HEK293 (cell line): ENCODE measurements around the gene E4F1.

Experiments used
- CTCF ChIA-PET: fragments of 350-600 bp; formaldehyde crosslinking; extraction: SDS; loops from one replicate; lab custom pipeline; 2021; ENCODE audit warnings: antibody characterized with exemption; lab: Yijun Ruan, JAX
- POLR2A ChIA-PET: fragments of 300-600 bp; formaldehyde crosslinking; extraction: SDS; loops from one replicate; lab custom pipeline; 2020; ENCODE audit warnings: antibody characterized with exemption, inconsistent platforms; lab: Yijun Ruan, JAX
- H3K27ac ChIP-seq: fragments of 200-500 bp; sonication (Bioruptor generic); 2 replicates; pipeline ENCODE4 v1.5.1; 2014; ENCODE audit warnings: low read depth, low read length, control low read depth, inconsistent platforms; ENCODE audit errors: extremely low read depth
- H3K36me3 ChIP-seq, 2 experiments: fragments of 200-500 bp in 1 of 2; sonication (Bioruptor generic) in 1 of 2; 1 replicate in 1 of 2; 2 replicates in 1 of 2; pipeline ENCODE4 v1.5.1; 2014 to 2017; ENCODE audit warnings: inconsistent platforms in 2 of 2, low read length in 2 of 2; ENCODE audit not compliant: control insufficient read depth in 2 of 2, insufficient read depth in 1 of 2
- H3K4me1 ChIP-seq: fragments of 200-500 bp; sonication (Bioruptor generic); 2 replicates; pipeline ENCODE4 v1.5.1; 2014; ENCODE audit warnings: mild to moderate bottlenecking, low read length, inconsistent platforms; ENCODE audit not compliant: control insufficient read depth, insufficient read depth
- H3K4me3 ChIP-seq: 2 replicates; pipeline ENCODE4 v1.5.1; 2011; ENCODE audit warnings: low read depth, mild to moderate bottlenecking, control low read depth, low read length, moderate library complexity
- H3K9me3 ChIP-seq: fragments of 200-500 bp; sonication (Bioruptor generic); 2 replicates; pipeline ENCODE4 v1.5.1; 2014; ENCODE audit warnings: low read depth, low read length, inconsistent platforms; ENCODE audit not compliant: control insufficient read depth, insufficient read depth
- SP7 ChIP-seq: fragments of 450-650 bp; formaldehyde crosslinking; IDR thresholded peaks from 2 replicates; pipeline ENCODE4 v1.5.1; 2016; ENCODE audit warnings: missing biosample characterization, missing genetic modification characterization
- ZFHX2 ChIP-seq: fragments of 450-650 bp; formaldehyde crosslinking; conservative IDR thresholded peaks from 2 replicates; pipeline ENCODE4 v1.5.1; 2016; ENCODE audit warnings: missing biosample characterization, missing genetic modification characterization
- ZNF202 ChIP-seq: fragments of 450-650 bp; formaldehyde crosslinking; IDR thresholded peaks from 2 replicates; pipeline ENCODE4 v1.5.1; 2016; ENCODE audit warnings: missing biosample characterization, missing genetic modification characterization, borderline replicate concordance
- ZNF394 ChIP-seq: fragments of 450-650 bp; formaldehyde crosslinking; IDR thresholded peaks from 2 replicates; pipeline ENCODE4 v1.5.1; 2016; ENCODE audit warnings: missing biosample characterization, missing genetic modification characterization, mild to moderate bottlenecking, moderate library complexity, borderline replicate concordance
- ZNF600 ChIP-seq: fragments of 450-650 bp; formaldehyde crosslinking; IDR thresholded peaks from 2 replicates; pipeline ENCODE4 v1.5.1; 2016; ENCODE audit warnings: missing biosample characterization, missing genetic modification characterization
- TF ChIP-seq, protein P1 (sequence below): fragments of 450-650 bp; formaldehyde crosslinking; conservative IDR thresholded peaks from 2 replicates; pipeline ENCODE4 v1.5.1; 2016; ENCODE audit warnings: low read depth, missing biosample characterization, missing genetic modification characterization
- TF ChIP-seq, protein P2 (sequence below): fragments of 450-650 bp; formaldehyde crosslinking; IDR thresholded peaks from 2 replicates; pipeline ENCODE4 v1.5.1; 2016; ENCODE audit warnings: missing biosample characterization, missing genetic modification characterization
- TF ChIP-seq, protein P3 (sequence below): fragments of 450-650 bp; formaldehyde crosslinking; conservative IDR thresholded peaks from 2 replicates; pipeline ENCODE4 v1.5.1; 2016; ENCODE audit warnings: low read depth, missing biosample characterization, missing genetic modification characterization
- TF ChIP-seq, protein P4 (sequence below): fragments of 450-650 bp; formaldehyde crosslinking; IDR thresholded peaks from 2 replicates; pipeline ENCODE4; 2016; ENCODE audit warnings: missing biosample characterization, missing genetic modification characterization

Gene E4F1

DNA sequence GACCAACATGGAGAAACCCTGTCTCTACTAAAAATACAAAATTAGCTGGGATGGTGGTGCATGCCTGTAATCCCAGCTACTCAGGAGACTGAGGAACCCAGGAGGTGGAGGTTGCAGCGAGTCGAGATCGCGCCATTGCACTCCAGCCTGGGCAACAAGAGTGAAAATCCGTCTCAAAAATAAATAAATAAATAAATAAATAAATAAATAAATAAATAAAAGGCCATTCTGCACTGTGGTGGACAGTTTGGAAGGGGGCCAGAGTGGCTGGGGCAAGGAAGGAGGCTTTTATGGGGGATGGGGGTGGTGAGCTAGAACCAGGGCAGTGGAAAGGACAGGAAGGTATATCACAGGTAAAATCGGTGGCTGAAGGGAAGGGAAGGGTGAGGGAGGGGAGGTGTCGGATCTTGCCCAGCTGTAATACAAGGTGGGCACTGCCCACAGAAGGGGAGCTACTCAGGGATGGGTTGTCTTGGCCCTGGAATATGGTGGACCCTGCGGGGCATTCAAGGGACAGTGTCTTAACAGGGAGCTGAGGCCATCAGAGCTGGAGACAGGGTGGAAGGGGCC lies 20.2 kb upstream of the E4F1 start (continued):
- TF ChIP-seq, protein P1, sequence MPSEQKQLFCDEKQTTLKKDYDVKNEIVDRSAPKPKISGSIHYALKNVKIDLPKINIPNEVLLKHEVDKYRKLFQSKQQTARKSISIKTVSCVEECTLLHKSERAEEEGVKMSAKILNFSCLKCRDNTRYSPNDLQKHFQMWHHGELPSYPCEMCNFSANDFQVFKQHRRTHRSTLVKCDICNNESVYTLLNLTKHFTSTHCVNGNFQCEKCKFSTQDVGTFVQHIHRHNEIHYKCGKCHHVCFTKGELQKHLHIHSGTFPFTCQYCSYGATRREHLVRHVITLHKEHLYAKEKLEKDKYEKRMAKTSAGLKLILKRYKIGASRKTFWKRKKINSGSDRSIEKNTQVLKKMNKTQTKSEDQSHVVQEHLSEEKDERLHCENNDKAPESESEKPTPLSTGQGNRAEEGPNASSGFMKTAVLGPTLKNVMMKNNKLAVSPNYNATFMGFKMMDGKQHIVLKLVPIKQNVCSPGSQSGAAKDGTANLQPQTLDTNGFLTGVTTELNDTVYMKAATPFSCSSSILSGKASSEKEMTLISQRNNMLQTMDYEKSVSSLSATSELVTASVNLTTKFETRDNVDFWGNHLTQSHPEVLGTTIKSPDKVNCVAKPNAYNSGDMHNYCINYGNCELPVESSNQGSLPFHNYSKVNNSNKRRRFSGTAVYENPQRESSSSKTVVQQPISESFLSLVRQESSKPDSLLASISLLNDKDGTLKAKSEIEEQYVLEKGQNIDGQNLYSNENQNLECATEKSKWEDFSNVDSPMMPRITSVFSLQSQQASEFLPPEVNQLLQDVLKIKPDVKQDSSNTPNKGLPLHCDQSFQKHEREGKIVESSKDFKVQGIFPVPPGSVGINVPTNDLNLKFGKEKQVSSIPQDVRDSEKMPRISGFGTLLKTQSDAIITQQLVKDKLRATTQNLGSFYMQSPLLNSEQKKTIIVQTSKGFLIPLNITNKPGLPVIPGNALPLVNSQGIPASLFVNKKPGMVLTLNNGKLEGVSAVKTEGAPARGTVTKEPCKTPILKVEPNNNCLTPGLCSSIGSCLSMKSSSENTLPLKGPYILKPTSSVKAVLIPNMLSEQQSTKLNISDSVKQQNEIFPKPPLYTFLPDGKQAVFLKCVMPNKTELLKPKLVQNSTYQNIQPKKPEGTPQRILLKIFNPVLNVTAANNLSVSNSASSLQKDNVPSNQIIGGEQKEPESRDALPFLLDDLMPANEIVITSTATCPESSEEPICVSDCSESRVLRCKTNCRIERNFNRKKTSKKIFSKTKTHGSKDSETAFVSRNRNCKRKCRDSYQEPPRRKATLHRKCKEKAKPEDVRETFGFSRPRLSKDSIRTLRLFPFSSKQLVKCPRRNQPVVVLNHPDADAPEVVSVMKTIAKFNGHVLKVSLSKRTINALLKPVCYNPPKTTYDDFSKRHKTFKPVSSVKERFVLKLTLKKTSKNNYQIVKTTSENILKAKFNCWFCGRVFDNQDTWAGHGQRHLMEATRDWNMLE: peak; percentile 78
- TF ChIP-seq, protein P2, sequence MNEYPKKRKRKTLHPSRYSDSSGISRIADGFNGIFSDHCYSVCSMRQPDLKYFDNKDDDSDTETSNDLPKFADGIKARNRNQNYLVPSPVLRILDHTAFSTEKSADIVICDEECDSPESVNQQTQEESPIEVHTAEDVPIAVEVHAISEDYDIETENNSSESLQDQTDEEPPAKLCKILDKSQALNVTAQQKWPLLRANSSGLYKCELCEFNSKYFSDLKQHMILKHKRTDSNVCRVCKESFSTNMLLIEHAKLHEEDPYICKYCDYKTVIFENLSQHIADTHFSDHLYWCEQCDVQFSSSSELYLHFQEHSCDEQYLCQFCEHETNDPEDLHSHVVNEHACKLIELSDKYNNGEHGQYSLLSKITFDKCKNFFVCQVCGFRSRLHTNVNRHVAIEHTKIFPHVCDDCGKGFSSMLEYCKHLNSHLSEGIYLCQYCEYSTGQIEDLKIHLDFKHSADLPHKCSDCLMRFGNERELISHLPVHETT (tag by site-specific recombination): peak; percentile 49; the same call in 1 of the 2 replicates
- TF ChIP-seq, protein P3, sequence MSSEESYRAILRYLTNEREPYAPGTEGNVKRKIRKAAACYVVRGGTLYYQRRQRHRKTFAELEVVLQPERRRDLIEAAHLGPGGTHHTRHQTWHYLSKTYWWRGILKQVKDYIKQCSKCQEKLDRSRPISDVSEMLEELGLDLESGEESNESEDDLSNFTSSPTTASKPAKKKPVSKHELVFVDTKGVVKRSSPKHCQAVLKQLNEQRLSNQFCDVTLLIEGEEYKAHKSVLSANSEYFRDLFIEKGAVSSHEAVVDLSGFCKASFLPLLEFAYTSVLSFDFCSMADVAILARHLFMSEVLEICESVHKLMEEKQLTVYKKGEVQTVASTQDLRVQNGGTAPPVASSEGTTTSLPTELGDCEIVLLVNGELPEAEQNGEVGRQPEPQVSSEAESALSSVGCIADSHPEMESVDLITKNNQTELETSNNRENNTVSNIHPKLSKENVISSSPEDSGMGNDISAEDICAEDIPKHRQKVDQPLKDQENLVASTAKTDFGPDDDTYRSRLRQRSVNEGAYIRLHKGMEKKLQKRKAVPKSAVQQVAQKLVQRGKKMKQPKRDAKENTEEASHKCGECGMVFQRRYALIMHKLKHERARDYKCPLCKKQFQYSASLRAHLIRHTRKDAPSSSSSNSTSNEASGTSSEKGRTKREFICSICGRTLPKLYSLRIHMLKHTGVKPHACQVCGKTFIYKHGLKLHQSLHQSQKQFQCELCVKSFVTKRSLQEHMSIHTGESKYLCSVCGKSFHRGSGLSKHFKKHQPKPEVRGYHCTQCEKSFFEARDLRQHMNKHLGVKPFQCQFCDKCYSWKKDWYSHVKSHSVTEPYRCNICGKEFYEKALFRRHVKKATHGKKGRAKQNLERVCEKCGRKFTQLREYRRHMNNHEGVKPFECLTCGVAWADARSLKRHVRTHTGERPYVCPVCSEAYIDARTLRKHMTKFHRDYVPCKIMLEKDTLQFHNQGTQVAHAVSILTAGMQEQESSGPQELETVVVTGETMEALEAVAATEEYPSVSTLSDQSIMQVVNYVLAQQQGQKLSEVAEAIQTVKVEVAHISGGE (tag by site-specific recombination): peak; percentile 63
- TF ChIP-seq ZNF202 (tag by site-specific recombination): peak; percentile 69; the same call in 1 of the 2 replicates
- peak; percentile 90 for TF ChIP-seq ZNF394 (tag by site-specific recombination)
- TF ChIP-seq, all 188 proteins: peak for 23; not testable (repeated sequence) for 165

DNA sequence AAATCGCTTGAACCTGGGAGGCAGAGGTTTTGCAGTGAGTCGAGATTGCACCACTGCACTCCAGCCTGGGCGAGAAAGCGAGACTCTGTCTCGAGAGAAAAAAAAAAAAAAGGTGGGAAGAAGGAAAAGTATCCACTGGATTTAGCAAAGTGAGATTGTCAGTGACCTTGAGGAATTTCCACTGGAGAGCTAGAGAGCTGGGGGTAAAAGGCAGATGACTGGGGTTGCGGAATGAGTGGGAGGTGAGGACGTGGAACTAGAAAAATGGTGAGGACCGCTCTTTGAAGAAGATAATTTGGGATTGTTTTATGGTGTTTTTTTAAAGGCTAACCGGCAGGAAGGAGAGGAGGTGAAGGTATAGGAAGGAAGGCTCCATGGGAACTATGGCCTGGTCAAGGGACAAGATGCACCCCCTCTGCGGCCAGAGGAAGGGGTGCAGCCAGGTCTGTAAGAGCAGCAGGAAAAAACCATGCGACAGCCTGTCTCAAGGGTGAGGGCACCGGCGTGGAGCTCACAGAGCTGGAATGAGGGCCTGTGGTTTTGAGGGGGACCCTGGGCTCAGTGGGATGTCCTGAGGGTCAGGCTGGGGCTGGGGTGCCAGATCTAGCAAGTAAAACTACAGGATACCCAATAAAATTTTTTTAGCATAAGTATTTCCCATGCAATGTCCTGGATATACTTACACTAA lies 18.8 kb upstream of the E4F1 start:
- Histone ChIP-seq H3K36me3 (peaks cover 0 to 30% of the 10 kb centered on the region in 2 experiments; a peak in 1 of 3 replicates), H3K27ac (peak overlapping the region; percentile 90; the same call in 1 of the 2 replicates)
- TF ChIP-seq, protein P4, sequence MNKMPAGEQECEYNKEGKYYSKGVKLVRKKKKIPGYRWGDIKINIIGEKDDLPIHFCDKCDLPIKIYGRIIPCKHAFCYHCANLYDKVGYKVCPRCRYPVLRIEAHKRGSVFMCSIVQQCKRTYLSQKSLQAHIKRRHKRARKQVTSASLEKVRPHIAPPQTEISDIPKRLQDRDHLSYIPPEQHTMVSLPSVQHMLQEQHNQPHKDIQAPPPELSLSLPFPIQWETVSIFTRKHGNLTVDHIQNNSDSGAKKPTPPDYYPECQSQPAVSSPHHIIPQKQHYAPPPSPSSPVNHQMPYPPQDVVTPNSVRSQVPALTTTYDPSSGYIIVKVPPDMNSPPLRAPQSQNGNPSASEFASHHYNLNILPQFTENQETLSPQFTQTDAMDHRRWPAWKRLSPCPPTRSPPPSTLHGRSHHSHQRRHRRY (tag by site-specific recombination): no peak
- TF ChIP-seq ZNF600 (tag by site-specific recombination) (0 out of 2 replicates have a peak, but pooled peaks have one; percentile 35), SP7 (tag by site-specific recombination) (no peak), ZFHX2 (peak; percentile 26)
- TF ChIP-seq, all 188 proteins: peak for 2
- no peaks in the 10 kb centered on the region for H3K9me3 ChIP-seq
- H3K4me1 ChIP-seq: no peaks in the 10 kb centered on the region
- peak overlapping the region; percentile 96 for H3K4me3 ChIP-seq
- ChIA-PET POLR2A (interaction anchor here (0.6 to 4.3 kb wide), 7 partner anchors 10 to 263 kb away, joined by 3 to 22 read pairs (median 5); partner anchors contain the start of genes PGP, TBL3 and TRAF7), CTCF (interaction anchor here (0.6 to 1.7 kb wide), 3 partner anchors 10 to 263 kb away, joined by 3 to 6 read pairs (median 4); no protein-coding TSS in a partner anchor)
